GM19372 (cell line): ENCODE measurements around the gene MAPK8IP2.
A peak's percentile ranks its signal among the peaks of the same experiment; 100 is the strongest.

ENCODE experiments used
- ATAC-seq: cut with Tn5 transposase; IDR thresholded peaks from one replicate; pipeline ENCODE4 v1.9.1; 2021; ENCODE audit warnings: mild to moderate bottlenecking, low read depth, moderate library complexity; ENCODE audit not compliant: unreplicated experiment

Gene MAPK8IP2

DNA sequence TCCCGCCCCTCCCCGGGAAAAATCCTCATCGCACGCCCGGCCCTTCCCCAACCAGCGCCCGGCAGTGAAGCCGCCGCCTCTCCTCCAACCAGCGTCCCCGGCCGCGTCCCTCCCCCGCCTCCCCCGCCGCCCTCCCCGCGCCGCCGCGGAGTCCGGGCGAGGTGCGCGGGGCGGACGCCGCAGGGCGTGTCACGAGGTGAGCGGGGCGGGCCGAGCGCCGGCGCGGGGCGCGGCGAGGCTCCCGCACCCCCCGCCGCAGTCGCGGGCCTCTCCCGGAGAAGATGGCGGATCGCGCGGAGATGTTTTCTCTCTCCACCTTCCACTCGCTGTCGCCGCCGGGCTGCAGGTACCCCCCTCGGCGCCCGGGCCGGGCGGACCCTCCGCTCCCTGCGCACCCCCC lies at the start of gene MAPK8IP2:
TSS of gene MAPK8IP2 (plus strand) at position 256 of the 400 bp plus-strand sequence. CDS start at position 282, 26 bp downstream.
- ATAC-seq: no peak

DNA sequence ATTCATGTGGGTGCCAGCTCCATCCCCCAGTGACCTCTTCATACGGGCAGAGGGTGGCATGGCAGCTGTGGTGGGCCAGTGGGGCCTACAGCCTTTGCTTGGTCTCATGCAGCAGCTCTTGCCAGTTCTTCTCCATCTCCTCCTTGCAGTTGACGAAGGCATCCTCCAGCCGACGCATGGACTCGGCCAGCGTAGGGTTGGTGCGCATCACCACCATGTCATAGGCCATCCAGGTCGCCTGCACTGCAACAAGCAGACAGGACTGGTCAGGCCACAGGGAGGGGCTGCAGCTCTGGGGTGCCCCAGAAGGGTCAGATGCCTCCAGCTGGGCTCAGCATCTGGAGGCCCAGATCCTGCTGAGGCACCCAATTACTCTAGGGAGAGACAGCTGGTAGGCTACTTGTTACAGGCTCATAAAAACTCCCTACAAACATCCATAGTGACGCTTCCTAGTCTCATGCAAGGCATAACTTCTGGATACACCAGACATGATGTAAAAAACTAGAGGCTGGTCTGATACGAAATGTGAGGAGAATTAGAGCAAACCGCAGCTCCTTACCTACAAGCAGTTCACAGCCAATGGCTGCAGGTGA lies 49.3 kb upstream of the MAPK8IP2 start:
- ATAC-seq: no peak

DNA sequence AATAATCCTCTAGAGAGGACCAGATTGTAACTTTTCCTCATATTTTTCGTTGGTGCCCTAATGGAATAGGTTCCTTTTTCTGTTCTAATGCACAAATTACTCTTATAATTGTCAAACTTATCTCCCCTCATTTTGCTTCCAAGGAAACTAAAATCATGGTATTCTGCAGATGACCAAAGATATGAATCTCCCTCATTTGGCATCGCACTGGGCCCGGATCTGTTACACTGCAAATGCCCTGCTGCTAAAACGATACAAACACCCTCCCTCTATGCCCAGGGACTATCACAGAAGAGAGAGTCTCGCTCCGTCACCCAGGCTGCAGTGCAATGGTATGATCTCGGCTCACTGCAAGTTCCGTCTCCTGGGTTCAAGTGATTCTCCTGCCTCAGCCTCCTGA lies 47.3 kb upstream of the MAPK8IP2 start:
- no peak for ATAC-seq

DNA sequence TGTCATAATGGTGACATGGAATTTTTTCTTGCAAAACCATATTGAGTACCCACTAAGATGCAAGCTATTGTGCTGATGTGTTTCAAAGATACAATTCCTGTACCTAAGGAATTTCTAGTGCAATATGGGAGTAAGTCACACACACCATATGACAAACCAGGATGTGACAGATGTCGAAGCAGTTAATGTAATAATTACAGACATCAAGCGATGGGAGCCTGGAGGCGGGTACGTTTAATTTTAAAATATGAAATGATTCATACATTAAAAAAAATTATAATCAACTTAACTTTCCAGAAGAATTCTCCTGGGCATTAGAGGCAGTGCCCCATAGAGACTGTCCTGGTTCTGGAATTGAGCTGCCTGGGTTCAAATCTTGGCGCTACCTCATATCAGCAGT lies 43.9 kb upstream of the MAPK8IP2 start:
- ATAC-seq: no peak

DNA sequence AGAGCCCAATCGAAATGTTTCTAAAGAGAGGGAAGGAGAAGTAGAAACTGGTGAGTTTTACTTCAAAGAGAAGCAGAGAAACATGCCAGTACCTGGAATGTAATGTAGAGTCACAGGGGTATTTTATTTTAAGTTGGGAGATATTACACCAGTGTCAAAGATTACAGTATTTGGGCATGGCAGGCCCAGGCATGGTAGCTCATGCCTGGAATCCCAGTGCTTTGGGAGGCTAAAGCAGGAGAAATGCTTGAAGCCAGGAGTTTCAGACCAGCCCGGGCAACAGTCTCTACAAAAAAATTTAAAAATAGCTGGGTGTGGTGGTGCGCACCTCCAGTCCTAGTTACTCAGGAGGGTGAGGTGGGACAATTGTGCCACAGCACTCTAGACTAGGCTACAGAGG lies 40.6 kb upstream of the MAPK8IP2 start:
- no peak for ATAC-seq

DNA sequence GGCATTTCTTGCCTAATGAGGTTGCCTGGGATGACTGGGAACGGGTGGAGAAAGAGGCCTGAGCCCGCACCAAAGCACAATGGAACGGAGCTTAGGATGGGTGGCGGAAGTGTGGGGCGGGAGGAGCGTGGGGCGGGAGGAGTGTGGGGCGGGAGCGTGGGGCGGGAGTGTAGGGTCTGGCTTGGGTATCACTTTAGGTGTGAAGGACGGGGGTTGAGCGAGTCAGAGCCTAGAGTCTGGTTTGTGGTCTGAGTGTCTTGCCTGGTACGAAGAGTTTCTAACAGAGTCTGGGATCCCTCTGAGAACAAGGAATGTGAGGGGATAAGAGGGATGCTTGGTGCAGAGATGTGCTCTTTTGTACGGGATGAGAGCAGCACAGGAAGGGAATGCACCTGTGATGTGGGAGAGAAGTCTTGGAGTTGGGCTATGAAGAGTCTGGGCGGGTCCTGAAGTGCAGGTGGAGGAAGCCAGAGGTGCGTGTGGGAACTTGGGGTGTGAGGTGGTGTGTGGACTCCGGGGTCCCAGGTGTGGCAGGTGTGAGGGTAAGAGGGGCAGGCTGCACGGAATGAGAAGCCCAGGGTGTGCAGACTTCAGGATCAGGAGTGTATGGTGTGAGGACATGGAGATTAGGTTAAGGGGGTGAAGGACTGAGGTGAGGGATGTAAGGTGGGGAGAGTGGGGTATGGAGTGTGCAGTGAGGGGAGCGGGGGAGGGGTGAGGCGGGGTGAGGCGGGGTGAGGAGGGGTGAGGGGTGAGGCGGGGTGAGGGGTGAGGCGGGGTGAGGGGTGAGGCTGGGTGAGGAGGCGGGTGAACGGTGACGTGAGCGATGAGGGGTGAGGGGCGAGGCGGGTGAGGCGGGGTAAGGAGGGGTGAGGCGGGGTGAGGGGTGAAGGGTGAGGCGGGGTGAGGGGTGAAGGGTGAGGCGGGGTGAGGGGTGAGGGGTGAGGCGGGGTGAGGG lies 38.9 kb upstream of the MAPK8IP2 start:
- no peak for ATAC-seq

DNA sequence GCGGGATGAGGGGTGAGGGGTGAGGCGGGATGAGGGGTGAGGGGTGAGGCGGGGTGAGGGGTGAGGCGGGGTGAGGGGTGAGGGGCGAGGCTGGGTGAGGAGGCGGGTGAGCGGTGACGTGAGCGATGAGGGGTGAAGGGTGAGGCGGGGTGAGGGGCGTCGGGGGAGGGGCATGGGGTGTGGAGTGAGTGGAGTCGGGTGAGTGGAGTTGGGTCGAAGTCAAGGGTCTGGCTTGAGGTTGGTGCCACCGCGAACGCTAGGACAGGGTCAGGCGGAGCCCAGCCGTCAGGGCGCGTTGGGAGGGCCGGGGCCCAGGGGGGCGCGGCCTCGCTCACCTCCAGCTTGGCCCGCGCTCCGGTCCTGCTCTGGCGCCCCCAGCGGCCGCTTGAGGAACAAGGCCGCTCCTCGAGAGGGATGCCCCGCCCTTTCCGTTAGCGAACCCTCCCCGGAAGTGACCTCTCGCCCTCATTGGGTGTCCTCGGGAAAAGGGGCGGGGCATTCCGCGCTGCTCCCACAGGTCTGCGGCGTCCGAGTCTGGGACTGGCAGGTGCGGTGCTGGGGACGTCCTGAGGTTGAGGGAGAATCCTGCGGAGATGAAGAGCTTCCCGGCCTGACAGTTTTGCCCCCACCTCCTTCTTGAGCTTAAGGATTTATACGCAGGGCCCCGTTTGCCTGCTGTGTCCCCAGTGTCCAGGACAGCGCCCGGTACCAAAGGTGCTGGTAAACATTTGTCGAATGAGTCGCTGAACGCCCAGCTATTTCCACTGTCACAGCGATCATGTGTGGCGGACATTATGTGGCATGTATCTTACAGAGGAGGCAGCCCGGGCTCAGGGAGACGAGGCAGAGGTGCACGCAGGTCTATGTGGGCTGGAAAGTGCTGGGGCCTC lies 37.8 kb upstream of the MAPK8IP2 start, which contains the start of gene SYCE3:
TSS of gene SYCE3 (minus strand) at position 397 of the 890 bp plus-strand sequence. CDS start 6,514 bp downstream, outside the sequence.
- peak; percentile 98 for ATAC-seq

DNA sequence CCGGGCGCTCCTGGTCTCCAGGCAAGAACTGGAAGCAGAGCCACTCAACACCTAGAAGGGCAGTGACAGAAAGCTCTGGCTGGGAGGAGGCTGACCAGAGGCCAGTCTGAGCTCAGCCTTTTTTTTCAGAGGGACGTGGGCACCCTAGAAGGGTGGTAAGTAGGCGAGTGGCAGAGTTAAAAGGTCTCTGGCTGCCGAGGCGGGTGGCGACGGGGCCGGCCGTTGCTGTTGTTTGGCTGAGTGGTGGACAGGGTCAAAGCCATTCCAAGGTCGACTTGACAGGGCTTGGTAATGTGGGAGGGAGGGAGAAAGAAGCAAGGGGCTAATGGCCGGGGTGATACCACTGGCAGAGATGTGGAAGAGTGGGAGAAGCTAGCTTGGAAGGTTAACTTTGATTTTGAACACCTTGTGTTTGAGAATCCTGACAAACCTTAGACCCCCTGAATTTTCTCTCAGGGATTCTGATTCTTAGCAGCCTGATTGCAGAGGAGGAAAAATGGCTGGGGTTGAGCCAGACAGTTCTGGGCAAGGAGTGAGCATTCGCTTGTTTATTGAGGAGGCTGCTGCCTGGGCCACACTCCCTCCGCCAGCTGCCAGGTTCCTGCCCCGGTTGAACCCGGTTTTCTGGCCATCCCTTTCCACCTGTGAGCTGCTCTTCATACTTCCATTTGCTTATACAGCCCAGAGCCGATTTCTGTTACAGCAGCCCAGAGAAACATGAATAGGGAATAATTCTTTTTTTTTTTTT lies 37.0 kb upstream of the MAPK8IP2 start:
- no peak for ATAC-seq

DNA sequence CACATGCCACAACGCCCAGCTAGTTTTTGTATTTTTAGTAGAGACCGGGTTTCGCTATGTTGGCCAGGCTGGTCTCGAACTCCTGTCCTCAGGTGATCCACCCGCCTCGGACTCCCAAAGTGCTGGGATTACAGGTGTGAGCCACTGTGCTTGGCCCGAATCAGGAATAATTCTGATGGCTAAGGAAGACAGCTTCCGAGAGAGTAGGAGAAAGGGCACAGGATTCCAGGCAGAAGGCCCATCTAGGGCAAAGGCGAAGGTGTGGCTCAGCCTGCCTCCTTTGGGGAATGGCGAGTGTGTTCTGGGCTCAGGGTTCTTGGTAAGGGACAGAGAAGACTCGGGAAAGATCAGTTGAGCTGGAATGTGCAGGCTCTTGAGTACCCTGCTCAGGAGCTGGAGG lies 36.3 kb upstream of the MAPK8IP2 start:
- ATAC-seq: no peak

DNA sequence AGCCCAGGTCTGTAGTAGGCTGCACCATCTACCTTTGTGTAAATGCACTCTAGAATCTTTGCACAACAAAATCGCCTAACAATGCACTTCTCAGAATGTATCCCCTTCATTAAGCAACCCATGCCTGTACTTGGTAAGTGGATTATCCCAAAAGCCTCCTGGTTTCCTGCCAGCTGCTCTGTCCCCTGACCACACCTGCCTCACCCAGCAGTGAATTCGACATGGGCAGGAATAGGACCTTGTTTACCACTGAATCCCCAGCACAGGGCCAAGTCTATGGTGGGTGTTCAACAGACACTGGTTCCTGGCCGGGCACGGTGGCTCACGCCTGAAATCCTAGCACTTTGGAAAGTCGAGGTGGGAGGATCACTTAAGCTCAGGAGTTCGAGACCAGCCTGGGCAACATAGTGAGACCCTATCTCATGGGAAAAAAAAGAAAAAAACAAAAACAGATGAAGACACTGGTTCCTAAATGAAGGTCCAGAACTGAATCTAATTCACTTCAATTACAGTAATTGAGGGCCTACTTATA lies 32.8 kb upstream of the MAPK8IP2 start:
- ATAC-seq: no peak

DNA sequence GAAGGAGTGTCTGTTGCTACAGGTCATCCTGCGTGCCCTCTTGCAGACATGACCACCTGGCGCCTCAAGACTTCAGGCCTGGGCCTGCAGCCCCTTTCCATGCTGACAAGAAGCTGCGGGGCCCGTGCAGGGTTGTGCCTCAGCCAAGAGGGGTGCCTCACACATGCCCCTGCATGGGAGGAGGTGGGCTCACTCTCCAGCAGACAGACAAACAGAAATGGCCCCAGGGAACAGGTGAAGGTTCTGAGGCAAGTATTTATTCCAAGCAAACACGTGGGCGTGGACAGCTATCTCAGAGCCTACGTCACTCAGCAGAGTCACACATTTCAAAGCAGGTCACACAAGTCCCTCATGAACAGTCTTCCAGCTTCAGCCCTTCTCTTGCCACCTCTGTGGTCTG lies 32.0 kb upstream of the MAPK8IP2 start:
- ATAC-seq: no peak

DNA sequence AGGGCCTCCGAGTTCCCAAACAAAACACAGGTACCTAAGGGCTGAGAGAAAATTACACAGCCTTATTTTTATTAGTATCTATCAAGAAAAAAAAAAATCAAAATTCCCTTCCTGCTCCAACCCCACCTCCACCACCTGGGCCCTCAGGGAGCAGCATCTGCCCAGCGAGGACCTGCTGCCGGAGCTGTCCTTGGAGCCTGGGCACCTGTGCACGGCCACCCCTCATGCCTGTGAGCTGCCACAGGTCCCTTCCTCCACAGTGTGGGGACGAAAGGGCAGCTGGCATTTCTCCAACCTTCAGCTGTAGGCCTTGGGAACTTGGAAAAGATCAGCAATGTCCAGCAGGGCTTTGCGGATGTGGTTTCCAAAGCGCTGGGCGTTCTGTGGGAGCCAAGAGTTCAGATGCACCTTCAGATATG lies 31.5 kb upstream of the MAPK8IP2 start:
- ATAC-seq: no peak

DNA sequence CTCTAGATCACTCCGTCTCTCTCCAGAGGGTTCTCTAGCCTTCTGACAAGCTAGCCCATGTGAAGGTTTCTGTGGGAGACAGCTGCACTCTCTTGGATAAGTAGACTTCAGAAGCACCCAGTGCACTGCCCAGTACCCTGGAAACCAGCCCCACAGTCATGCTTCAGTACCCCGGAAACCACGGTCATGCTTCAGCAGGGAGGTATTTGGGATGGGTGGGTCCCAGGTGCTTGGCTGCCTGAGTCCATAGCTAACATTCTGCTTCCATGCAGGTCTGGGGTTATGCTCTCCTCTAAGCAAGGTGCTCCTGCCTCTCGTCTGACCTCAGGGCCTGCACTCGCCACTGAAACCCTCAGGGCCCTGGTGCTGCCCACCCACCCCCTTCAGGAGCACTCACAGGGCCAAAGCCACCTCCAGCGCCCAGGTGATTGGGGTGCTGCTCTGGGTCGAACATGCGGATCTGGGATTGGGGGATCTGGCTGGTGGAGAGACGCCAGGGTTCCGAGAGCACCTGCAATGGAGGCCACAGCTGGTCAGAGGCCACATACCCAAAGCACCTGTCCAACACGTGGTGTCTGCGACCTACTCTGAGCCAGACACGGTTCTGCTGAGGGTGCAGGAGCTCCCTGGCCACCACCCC lies 30.6 kb upstream of the MAPK8IP2 start:
- ATAC-seq: no peak

DNA sequence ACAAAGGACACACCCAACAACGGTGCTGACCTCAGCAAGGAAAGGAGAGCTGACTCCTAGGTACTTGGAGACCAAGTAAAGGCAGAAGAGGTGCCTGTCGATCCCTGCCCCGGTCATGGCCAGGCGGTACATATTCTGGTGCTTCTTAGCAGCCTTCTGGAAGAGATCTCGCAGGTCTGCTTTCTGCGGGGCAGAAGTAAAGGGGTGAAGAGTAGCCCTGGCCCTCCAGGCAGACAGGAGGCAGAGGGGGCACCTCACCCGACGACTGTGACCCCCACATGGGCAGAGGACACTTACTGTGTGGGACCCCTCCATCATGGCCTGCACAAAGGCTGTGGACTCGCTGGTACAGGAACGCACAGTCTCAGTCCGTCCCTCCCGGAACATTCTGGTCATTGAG lies 29.7 kb upstream of the MAPK8IP2 start:
- no peak for ATAC-seq

DNA sequence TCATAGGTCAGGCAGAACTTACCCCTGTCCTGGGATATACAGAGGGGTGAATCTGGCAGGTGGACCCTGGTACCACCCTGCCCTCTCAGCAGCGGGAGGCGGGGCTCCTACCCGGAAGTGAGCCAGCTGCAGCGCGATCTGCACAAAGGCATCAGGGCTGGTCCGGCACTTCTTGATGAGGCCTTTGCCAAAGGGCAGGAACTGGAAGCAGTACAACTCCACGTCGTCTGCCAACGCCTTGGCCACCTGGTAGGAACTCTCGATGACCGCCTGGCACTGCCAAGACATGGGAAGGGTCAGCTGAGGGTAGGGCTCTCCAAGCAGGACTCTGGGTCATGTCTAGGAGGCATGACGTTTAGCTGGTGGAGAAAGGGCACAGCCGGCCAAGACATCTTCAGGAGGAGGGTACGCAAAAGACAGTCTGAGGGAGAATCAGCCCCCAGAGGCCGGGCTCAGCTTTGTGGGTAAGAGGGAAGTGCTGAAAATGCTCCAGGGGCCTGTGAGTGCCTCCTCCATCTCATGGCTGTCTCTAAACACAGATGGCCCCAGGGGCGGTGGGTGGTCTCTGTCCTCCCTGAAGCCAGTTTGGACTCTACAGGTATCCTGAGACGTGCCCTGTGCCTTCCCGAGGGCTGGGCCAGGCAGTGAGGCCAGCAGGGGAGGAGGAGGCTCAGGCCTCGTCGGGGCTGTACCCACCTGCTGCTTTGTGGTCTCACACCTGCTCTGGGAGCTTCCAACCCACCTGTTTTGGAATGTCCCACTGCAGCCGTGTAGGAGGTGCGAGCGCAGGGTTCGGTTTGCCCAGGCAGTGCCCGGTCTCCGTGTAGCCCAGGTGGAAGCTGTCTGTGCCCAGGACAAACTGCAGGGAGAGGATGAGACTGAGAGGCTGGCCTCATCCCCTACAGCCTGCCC lies 29.1 kb upstream of the MAPK8IP2 start:
- ATAC-seq: no peak

DNA sequence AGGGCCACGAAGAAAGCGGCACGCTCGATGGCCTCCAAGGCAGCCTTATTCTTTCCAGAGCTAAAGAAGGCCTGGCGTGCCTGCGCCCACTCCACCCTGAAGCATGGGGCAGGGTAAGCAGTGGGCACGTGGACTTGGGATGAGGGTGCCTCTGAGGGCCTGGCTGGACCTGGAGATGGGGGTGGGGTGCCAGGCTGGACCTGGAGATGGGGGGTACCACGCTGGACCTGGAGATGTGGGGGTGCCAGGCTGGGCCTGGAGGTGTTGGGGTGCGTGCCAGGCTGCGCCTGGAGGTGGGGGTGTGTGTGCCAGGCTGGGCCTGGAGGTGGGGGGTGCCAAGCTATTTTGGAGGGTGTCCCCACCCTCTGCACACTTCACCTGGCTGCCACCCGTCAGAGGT lies 27.6 kb upstream of the MAPK8IP2 start:
- no peak for ATAC-seq

DNA sequence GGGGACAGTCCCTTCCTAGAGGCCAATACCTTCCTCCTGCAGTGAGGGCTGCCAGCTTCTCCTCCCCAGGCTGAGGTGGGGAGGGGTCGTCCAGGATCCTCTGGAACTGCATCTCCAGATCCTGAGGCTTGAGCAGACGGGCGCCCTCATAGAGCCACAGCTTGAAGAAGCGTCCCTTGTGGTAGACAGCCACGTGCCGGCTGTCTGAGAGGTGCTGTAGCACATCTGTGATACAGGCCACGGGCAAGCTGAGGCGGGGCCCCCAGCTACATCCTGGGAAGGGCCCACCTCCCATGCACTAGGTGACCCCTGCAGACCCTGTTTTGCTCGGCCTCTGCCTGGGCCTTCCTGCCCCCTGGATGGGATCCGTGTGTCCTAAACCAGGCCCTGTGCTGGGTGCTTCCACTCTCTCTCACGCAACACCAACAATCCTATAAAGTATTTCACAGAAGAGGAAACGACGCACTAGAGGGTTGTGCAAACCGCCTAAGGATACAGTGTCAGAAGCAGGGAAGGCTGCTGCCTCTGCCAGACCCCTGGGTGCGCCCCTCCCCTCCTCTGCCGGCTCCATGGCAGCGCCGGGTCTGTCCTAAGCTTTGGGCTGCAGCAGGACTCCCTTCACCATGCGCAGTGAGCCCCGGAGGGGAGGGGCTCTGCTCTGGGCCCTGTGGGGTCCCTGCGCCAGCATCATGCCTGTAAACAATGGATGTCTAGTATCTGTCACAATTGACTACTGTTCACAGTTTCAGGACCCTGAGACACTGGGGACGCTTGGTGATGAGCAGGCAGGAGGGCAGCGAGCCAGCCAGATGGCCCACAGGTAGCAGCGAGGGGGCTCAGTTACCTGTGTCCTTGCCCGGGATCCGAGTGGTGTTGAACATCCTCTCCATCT lies 26.9 kb upstream of the MAPK8IP2 start:
- ATAC-seq: no peak
